Heart left ventricle (tissue), 13 donors: ENCODE data around the gene KNSTRN.

ENCODE experiments used
- CTCF ChIP-seq, 12 donors: fragments of 200-600 bp; sonication (generic) in 4 of 12; IDR thresholded peaks; one replicate each; pipeline versions ENCODE4 v1.5.0 to v1.8.0; 2018 to 2022; ENCODE audit warnings: antibody characterized with exemption in 12 of 12, mild to moderate bottlenecking in 5 of 12
- POLR2A ChIP-seq, 2 donors: fragments of 450-650 bp; IDR thresholded peaks; one replicate each; pipeline ENCODE4 v1.6.1; 2017; ENCODE audit warnings: antibody characterized with exemption in 2 of 2, mild to moderate bottlenecking in 2 of 2, moderate library complexity in 2 of 2
- donor health status: ischemic (EF 13 %, LVEDD 7.1; RV severe dilation, severe dysfunction).
- donor health status: DM: no; HTN: yes; CAD: no.
- donor health status: DM: no; HTN: no; CAD: no.
- donor health status: ischemic (EF 25% LVEDD 6.9; RV normal size, moderate dysfunction).
- donor health status: ischemic (EF 25% LVEDD 5.7; RV mildly dilated, moderate dysfunction).
- donor health status: ischemic (EF 35%, LVEDD 5.7; RV mildly dilated, moderate dysfunction).
- donor health status: nonischemic (EF 11% LVEDD 7.7; RV severe dilation, severe dysfunction).
- donor health status: DM: yes; HTN: yes; CAD: no.
- donor health status: PGD.
- donor health status: ischemic (EF 29% LVEDD 5.4; RV normal size, mild dysfunction).
- donor health status: nonischemic (EF 23%, LVEDD 6.1; RV moderate dilation, normal function).

- TF ChIP-seq CTCF (IDR thresholded peaks at IDR 0.05) (peak in 5 of 12 donors; percentile 3 to 50 (median 7)), POLR2A (IDR thresholded peaks at IDR 0.05) (peak in 1 of 2 donors; percentile 49)
Observed at GRCh38 chr15:40440743-40441564, 58.4 kb downstream of the KNSTRN start, which contains the start of gene BAHD1.
